Immature natural killer cell (primary cell): ENCODE measurements around the gene PARD6A. TPM values are rescaled to one million over a fixed set of nuclear protein-coding genes. Genes with fewer than 3 reads are reported as not detected.
"Not testable (repeated sequence)": the region's sequence is repeated elsewhere in the genome, so short reads cannot be mapped to it uniquely, and the experiment has no call there.

Experiments
- DNase-seq, 3 donors: peaks; one replicate each; pipeline ENCODE4 v3.0.0; 2022; ENCODE audit warnings: mixed read lengths in 1 of 3
- H3K27ac Mint-ChIP-seq, 6 donors: one replicate each; pipeline ENCODE4 v1.8.0; 2020; ENCODE audit warnings: mixed read lengths in 6 of 6, mild to moderate bottlenecking in 5 of 6, inconsistent platforms in 4 of 6, moderate library complexity in 3 of 6
- H3K27me3 Mint-ChIP-seq, 3 donors: one replicate each; pipeline ENCODE4 v1.8.0; 2020 to 2021; ENCODE audit warnings: low read depth in 3 of 3, mild to moderate bottlenecking in 3 of 3, mixed read lengths in 3 of 3, moderate library complexity in 3 of 3, inconsistent platforms in 1 of 3
- H3K36me3 Mint-ChIP-seq, 3 donors: one replicate each; pipeline ENCODE4 v1.8.0; 2020; ENCODE audit warnings: mixed read lengths in 3 of 3, inconsistent platforms in 2 of 3, mild to moderate bottlenecking in 2 of 3
- H3K4me1 Mint-ChIP-seq, 2 donors: one replicate each; pipeline ENCODE4 v1.8.0; 2020; ENCODE audit warnings: inconsistent platforms in 2 of 2, mild to moderate bottlenecking in 2 of 2, mixed read lengths in 2 of 2, moderate library complexity in 1 of 2
- H3K4me3 Mint-ChIP-seq, 5 donors: one replicate each; pipeline ENCODE4 v1.8.0; 2020; ENCODE audit warnings: mild to moderate bottlenecking in 5 of 5, mixed read lengths in 5 of 5, inconsistent platforms in 3 of 5, moderate library complexity in 3 of 5
- H3K9me3 Mint-ChIP-seq, 6 donors: one replicate each; pipeline ENCODE4 v1.8.0; 2020; ENCODE audit warnings: mild to moderate bottlenecking in 6 of 6, mixed read lengths in 6 of 6, inconsistent platforms in 4 of 6, moderate library complexity in 3 of 6
- polyA plus RNA-seq, 3 donors: library from polyadenylated mRNA; unstranded; fragments of 300-500 nt; fragmentation: Illumina TruSeq; gene quantifications; one replicate each; pipeline ENCODE4 v1.2.3, GENCODE V29; 2021

Gene PARD6A
- polyA plus RNA-seq, 3 donors from 2014 or later = 10.2 to 17.9 (median 10.3) TPM

DNA sequence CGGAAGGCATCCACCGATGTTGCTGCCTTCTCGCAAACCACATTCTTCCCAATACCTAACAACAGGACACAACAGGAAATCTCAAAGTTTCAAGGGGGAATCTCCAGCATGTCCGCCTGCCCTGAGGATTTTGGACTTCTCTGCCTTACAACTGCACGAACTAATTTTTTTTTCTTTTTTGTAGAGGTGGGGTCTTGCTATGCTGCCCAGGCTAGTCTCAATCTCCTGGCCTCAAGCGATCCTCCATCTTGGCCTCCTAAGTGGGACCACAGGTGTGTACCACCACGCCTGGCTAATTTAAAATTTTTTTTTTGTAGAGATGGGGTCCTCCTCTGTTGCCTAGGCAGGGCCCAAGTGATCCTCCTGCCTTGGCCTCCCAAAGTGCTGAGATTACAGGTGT lies 15.2 kb downstream of the PARD6A start:
- H3K27ac Mint-ChIP-seq = no peak overlapping the region

GRCh38 chr16:67676516-67676915 lies 15.8 kb downstream of the PARD6A start:
- Mint-ChIP-seq H3K9me3 (no peaks in the 10 kb centered on the region), H3K36me3 (no peaks in the 10 kb centered on the region), H3K4me3 (no peak overlapping the region), H3K27ac (no peak overlapping the region), H3K27me3 (peaks cover 0 to 3% (median 0%) of the 10 kb centered on the region in 3 donors), H3K4me1 (no peaks in the 10 kb centered on the region)
- DNase-seq = no peak

More for the DNA sequence above, 15.2 kb downstream of the PARD6A start:
- Mint-ChIP-seq H3K36me3 (no peaks in the 10 kb centered on the region), H3K9me3 (no peaks in the 10 kb centered on the region), H3K4me3 (no peak overlapping the region), H3K4me1 (no peaks in the 10 kb centered on the region), H3K27me3 (peaks cover 0 to 3% (median 0%) of the 10 kb centered on the region in 3 donors)
- no peak for DNase-seq

DNA sequence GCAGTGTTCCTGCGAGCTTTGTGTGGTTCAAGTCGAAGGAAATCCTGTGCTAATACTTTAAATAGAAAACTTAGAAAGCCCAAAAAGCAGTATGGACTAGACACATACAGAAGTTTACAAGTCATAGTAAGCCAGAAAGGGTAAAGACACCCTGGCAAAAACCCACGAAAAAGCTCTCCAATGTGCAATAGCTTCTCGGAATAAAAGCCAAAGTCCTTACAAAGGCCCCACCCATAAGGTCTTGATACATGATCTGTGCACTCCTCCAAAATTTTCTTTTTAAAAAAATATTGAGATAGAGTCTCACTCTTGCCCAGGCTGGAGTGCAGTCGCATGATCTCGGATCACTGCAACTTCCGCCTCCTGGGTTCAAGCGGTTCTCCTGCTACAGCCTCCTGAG lies 16.2 kb downstream of the PARD6A start:
- DNase-seq = no peak
- Mint-ChIP-seq H3K4me1 (no peaks in the 10 kb centered on the region), H3K27me3 (peaks cover 0 to 3% (median 0%) of the 10 kb centered on the region in 3 donors), H3K9me3 (no peaks in the 10 kb centered on the region), H3K4me3 (no peak overlapping the region), H3K27ac (no peak overlapping the region), H3K36me3 (no peaks in the 10 kb centered on the region)

DNA sequence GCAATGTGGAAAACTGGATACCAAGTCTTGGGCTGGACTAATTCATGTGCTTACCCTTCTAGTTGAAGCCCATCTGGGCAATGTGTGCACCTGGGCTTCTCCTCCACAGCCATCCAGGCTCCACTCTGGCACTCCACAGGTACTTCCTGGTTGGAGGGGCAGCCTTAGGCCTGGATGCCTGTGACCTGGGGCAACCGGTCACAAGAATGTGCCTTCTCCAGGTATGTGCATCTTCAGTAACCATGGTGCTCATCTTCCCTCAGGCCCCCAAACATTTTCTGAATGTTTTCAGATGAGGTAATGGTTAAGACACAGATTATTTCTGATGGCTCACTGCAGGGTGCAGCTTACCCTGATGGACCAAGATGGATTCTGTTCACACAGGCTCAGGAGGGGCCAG lies 17.0 kb downstream of the PARD6A start:
- Mint-ChIP-seq H3K9me3 (no peaks in the 10 kb centered on the region), H3K4me3 (no peak overlapping the region), H3K4me1 (no peaks in the 10 kb centered on the region), H3K27ac (no peak overlapping the region), H3K27me3 (peaks cover 0 to 3% (median 0%) of the 10 kb centered on the region in 3 donors), H3K36me3 (peaks cover 0 to 4% (median 0%) of the 10 kb centered on the region in 3 donors)
- no peak for DNase-seq

GRCh38 chr16:67678354-67679023 lies 17.7 kb downstream of the PARD6A start:
- H3K27ac Mint-ChIP-seq = peak overlapping the region in 1 of 6 donors; percentile 40
- no peak overlapping the region for H3K4me3 Mint-ChIP-seq
- H3K4me1 Mint-ChIP-seq = no peaks in the 10 kb centered on the region
- H3K36me3 Mint-ChIP-seq = peaks cover 0 to 7% (median 2%) of the 10 kb centered on the region in 3 donors
- no peak for DNase-seq
- peaks cover 0 to 3% (median 0%) of the 10 kb centered on the region in 3 donors for H3K27me3 Mint-ChIP-seq
- H3K9me3 Mint-ChIP-seq = no peaks in the 10 kb centered on the region

- H3K4me1 Mint-ChIP-seq = no peaks in the 10 kb centered on the region
- peak overlapping the region in 1 of 6 donors; percentile 34 for H3K27ac Mint-ChIP-seq
- peaks cover 4 to 10% (median 7%) of the 10 kb centered on the region in 3 donors for H3K36me3 Mint-ChIP-seq
- peaks cover 0 to 3% (median 0%) of the 10 kb centered on the region in 3 donors for H3K27me3 Mint-ChIP-seq
- H3K9me3 Mint-ChIP-seq = no peaks in the 10 kb centered on the region
- H3K4me3 Mint-ChIP-seq = no peak overlapping the region
- no peak for DNase-seq
These were observed 19.5 kb downstream of the PARD6A start for GRCh38 chr16:67679935-67680897.

DNA sequence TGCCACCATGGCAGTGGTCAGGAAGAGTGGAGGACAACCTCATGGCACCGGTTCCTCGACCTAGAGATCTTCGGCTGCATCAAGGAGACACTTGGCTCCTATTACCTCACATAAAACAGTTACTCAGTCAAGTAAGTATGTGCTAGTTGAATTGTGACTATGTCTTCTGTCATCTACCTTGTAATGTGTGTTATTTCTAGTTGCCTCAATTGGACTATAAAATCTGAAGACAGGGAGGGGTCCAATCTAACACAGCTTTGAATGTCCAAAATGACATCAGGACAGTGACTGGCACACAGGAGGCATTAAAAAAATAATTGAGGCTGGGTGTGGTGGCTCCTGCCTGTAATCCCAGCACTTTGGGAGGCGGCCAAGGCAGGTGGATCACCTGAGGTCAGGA lies 23.0 kb downstream of the PARD6A start:
- H3K9me3 Mint-ChIP-seq = no peaks in the 10 kb centered on the region
- no peak for DNase-seq
- no peak overlapping the region for H3K27ac Mint-ChIP-seq
- peaks cover 8 to 10% (median 9%) of the 10 kb centered on the region in 3 donors for H3K36me3 Mint-ChIP-seq
- no peaks in the 10 kb centered on the region for H3K4me1 Mint-ChIP-seq
- no peak overlapping the region for H3K4me3 Mint-ChIP-seq
- no peaks in the 10 kb centered on the region for H3K27me3 Mint-ChIP-seq

DNA sequence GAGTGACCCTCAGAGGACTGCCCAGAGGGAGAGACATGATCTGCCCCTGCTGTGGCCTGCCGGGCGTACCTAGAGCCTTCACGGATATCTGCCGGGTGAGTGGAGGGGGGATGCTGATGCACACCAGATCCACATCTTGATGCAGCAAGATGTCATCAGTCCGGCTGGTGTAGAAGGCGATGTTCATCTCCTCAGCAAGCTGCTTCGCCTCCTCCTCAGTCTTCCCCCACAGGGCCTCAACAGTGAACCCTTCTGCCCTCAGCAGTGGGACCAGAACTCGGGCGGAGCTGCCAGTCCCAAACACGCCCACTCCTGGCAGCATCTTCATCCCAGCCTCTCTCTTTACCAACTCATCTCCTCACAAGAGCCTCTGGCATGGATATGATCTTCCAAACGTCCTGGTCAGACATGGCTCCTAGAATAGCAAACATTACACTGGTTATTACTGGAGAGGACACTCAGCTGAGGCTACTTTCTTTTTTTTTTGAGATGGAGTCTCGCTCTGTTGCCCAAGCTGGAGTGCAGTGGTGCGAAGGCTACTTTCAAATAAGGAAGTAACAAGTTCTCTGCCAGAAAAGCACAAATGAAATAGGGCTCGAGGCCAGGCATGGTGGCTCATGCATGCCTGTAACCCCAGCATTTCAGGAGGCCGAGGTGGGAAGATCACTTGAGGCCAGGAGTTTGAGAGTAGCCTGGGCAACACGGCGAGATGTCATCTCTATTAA lies 24.8 kb downstream of the PARD6A start:
- Mint-ChIP-seq H3K4me3 (no peak overlapping the region), H3K27ac (no peak overlapping the region)

GRCh38 chr16:67693517-67694285 lies 32.9 kb downstream of the PARD6A start:
- H3K27ac Mint-ChIP-seq, DNase-seq, H3K4me3 Mint-ChIP-seq, H3K27me3 Mint-ChIP-seq, H3K4me1 Mint-ChIP-seq, H3K36me3 Mint-ChIP-seq, H3K9me3 Mint-ChIP-seq: not testable (repeated sequence)

More for the DNA sequence above, 24.8 kb downstream of the PARD6A start:
- DNase-seq = no peak
- no peaks in the 10 kb centered on the region for H3K9me3 Mint-ChIP-seq
- H3K36me3 Mint-ChIP-seq = peaks cover 8 to 10% (median 9%) of the 10 kb centered on the region in 3 donors
- H3K27me3 Mint-ChIP-seq = no peaks in the 10 kb centered on the region
- no peaks in the 10 kb centered on the region for H3K4me1 Mint-ChIP-seq

- Mint-ChIP-seq H3K27me3 (no peaks in the 10 kb centered on the region), H3K4me3 (no peak overlapping the region), H3K4me1 (no peaks in the 10 kb centered on the region), H3K36me3 (peaks cover 8 to 9% (median 9%) of the 10 kb centered on the region in 3 donors), H3K9me3 (no peaks in the 10 kb centered on the region), H3K27ac (no peak overlapping the region)
- no peak for DNase-seq
These were observed 33.9 kb downstream of the PARD6A start for GRCh38 chr16:67694611-67695010.

- Mint-ChIP-seq H3K36me3 (peaks cover 8 to 9% (median 9%) of the 10 kb centered on the region in 3 donors), H3K9me3 (no peaks in the 10 kb centered on the region), H3K27ac (peak overlapping the region in 1 of 6 donors; percentile 56), H3K4me1 (peaks cover 2 to 5% of the 10 kb centered on the region in 2 donors), H3K4me3 (no peak overlapping the region), H3K27me3 (no peaks in the 10 kb centered on the region)
- no peak for DNase-seq
These were observed 36.8 kb downstream of the PARD6A start for GRCh38 chr16:67697422-67698185.

- Mint-ChIP-seq H3K4me1 (peaks cover 16 to 20% of the 10 kb centered on the region in 2 donors), H3K27ac (no peak overlapping the region), H3K9me3 (no peaks in the 10 kb centered on the region), H3K4me3 (no peak overlapping the region), H3K36me3 (peaks cover 8 to 9% (median 9%) of the 10 kb centered on the region in 3 donors), H3K27me3 (no peaks in the 10 kb centered on the region)
- DNase-seq = no peak
These were observed 38.5 kb downstream of the PARD6A start for GRCh38 chr16:67699265-67699664.
